MCF 10A (cell line): Measurements from ENCODE around the gene ABCC4. TPM values are rescaled to one million over a fixed set of nuclear protein-coding genes. Genes with fewer than 3 reads are reported as not detected.

Source experiments
- BruUV-seq: library from RNA; stranded (reverse); fragments of 400-500 nt; replicated peaks from 2 replicates; lab custom pipeline; 2021; lab: Mats Ljungman, UMichigan
- CTCF ChIA-PET: fragments of 300-600 bp; sonication (Branson Sonifier 250); formaldehyde crosslinking; extraction: SDS; loops from one replicate; lab custom pipeline; 2021; ENCODE audit warnings: antibody characterized with exemption, inconsistent platforms; lab: Yijun Ruan, JAX
- POLR2A ChIA-PET: fragments of 300-600, 350-650 bp; sonication (Branson Sonifier 250); formaldehyde crosslinking; extraction: SDS; loops from one replicate; lab custom pipeline; 2020; ENCODE audit warnings: antibody characterized with exemption, inconsistent platforms; lab: Yijun Ruan, JAX
- DNase-seq: peaks from one replicate; pipeline ENCODE4 v3.0.0-alpha.2; 2018; ENCODE audit not compliant: unreplicated experiment
- H3K27ac Mint-ChIP-seq: one replicate; pipeline ENCODE4 v1.8.0; 2022; ENCODE audit warnings: mild to moderate bottlenecking, low read depth, mixed read lengths; ENCODE audit not compliant: unreplicated experiment
- H3K27me3 Mint-ChIP-seq: one replicate; pipeline ENCODE4 v1.8.0; 2022; ENCODE audit warnings: mixed read lengths; ENCODE audit not compliant: insufficient read depth, unreplicated experiment
- H3K36me3 Mint-ChIP-seq: one replicate; pipeline ENCODE4 v1.8.0; 2022; ENCODE audit warnings: mild to moderate bottlenecking, moderate library complexity, mixed read lengths; ENCODE audit not compliant: insufficient read depth, unreplicated experiment
- H3K4me1 Mint-ChIP-seq: one replicate; pipeline ENCODE4 v1.8.0; 2022; ENCODE audit warnings: mixed read lengths; ENCODE audit not compliant: insufficient read depth, unreplicated experiment
- H3K4me3 Mint-ChIP-seq: one replicate; pipeline ENCODE4 v1.8.0; 2022; ENCODE audit warnings: mild to moderate bottlenecking, moderate library complexity, mixed read lengths; ENCODE audit not compliant: unreplicated experiment
- H3K9me3 Mint-ChIP-seq: one replicate; pipeline ENCODE4 v1.8.0; 2022; ENCODE audit warnings: mixed read lengths; ENCODE audit not compliant: unreplicated experiment
- intact Hi-C: fragments of 100-400 bp; cut with micrococcal nuclease; formaldehyde crosslinking; loops from 2 replicates; pipeline ENCODE4 v1.14.1; 2022
- total RNA-seq: library from RNA; stranded (reverse); gene quantifications from 2 replicates; pipeline ENCODE4 v1.2.3, GENCODE V29; 2022
- TF ChIP-seq, protein P1 (sequence below): fragments of 200-600 bp; IDR thresholded peaks from one replicate; pipeline ENCODE4 v1.8.0; 2022; ENCODE audit warnings: antibody characterized with exemption, mild to moderate bottlenecking; ENCODE audit not compliant: unreplicated experiment

The ABCC4 gene
- total RNA-seq, 1 experiment from 2014 or later = 13.9 TPM

DNA sequence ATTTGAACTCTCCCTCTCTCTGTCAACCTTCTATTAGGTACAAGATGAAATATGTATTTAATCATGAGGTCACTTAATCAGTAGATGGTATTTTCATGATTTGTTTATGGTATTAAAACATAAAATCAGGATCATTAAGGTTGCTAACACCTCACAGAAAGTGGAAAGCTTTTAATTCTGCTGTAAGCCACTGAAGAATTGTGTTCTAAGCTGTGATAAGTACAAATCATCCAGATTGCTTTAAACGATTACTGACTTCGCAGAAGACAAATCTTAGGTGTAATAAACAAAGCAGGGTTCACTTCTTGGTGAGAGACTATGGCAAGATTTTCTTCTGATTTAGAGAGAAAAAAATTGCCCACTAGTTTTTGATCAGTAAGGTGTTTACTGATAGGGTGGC is 214.5 kb downstream of the ABCC4 start:
- BruUV-seq = no TSS peak
- CTCF ChIA-PET = no interaction called here
- H3K27me3 Mint-ChIP-seq = no peaks in the 10 kb centered on the region
- DNase-seq = no peak
- H3K27ac Mint-ChIP-seq = no peak overlapping the region
- POLR2A ChIA-PET = no interaction called here
- no peak overlapping the region for H3K4me3 Mint-ChIP-seq
- H3K9me3 Mint-ChIP-seq = no peaks in the 10 kb centered on the region
- H3K36me3 Mint-ChIP-seq = no peaks in the 10 kb centered on the region
- TF ChIP-seq, protein P1, sequence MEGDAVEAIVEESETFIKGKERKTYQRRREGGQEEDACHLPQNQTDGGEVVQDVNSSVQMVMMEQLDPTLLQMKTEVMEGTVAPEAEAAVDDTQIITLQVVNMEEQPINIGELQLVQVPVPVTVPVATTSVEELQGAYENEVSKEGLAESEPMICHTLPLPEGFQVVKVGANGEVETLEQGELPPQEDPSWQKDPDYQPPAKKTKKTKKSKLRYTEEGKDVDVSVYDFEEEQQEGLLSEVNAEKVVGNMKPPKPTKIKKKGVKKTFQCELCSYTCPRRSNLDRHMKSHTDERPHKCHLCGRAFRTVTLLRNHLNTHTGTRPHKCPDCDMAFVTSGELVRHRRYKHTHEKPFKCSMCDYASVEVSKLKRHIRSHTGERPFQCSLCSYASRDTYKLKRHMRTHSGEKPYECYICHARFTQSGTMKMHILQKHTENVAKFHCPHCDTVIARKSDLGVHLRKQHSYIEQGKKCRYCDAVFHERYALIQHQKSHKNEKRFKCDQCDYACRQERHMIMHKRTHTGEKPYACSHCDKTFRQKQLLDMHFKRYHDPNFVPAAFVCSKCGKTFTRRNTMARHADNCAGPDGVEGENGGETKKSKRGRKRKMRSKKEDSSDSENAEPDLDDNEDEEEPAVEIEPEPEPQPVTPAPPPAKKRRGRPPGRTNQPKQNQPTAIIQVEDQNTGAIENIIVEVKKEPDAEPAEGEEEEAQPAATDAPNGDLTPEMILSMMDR = no peak
- intact Hi-C loops = no loop called here
- H3K4me1 Mint-ChIP-seq = peaks cover 6% of the 10 kb centered on the region

DNA sequence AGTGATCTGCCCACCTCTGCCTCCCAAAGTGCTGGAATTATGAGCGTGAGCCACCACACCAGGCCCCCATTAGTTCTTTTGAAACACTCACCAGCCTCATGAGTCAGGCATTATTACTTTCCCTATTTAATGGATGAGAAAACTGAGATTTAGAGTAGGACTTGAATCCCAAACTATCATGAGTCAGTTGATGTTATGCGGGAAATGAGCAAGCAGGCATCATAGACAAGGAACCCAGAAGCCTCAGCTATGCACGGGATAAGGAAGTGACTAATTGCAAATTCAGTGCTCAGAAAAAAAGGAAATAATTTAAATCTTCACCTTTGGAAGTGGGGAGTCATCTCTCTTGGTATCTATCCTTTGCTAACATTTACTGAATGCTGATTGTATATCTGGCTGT is 217.5 kb downstream of the ABCC4 start:
- ChIA-PET POLR2A (no interaction called here), CTCF (no interaction called here)
- H3K27ac Mint-ChIP-seq = no peak overlapping the region
- H3K36me3 Mint-ChIP-seq = no peaks in the 10 kb centered on the region
- TF ChIP-seq, protein P1 = no peak
- DNase-seq = peak; percentile 30
- no TSS peak for BruUV-seq
- no peaks in the 10 kb centered on the region for H3K27me3 Mint-ChIP-seq
- no peak overlapping the region for H3K4me3 Mint-ChIP-seq
- intact Hi-C loops = no loop called here
- H3K4me1 Mint-ChIP-seq = peaks cover 6% of the 10 kb centered on the region
- H3K9me3 Mint-ChIP-seq = no peaks in the 10 kb centered on the region

DNA sequence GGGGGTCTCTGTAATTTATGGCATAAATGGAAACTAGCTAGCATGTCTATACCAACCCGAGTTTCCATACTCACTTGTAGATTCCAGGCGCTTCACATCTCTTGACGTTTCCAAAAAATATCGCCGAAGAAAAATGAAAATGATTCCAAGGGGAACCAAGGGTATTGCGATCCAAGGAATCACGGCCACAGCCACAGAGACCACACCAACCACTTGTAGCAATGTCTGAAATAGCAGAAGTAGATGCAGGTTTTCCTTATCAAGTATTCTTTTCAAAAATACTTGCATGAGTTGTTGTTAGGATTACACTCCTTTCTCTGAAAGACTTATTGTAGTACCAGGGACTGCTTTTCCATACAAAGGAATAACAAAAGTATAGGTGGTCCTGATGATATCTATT is 218.2 kb downstream of the ABCC4 start:
- no peak for DNase-seq
- Mint-ChIP-seq H3K4me1 (peaks cover 5% of the 10 kb centered on the region), H3K36me3 (no peaks in the 10 kb centered on the region), H3K27ac (no peak overlapping the region), H3K4me3 (no peak overlapping the region), H3K27me3 (no peaks in the 10 kb centered on the region), H3K9me3 (no peaks in the 10 kb centered on the region)
- BruUV-seq = no TSS peak
- TF ChIP-seq, protein P1 = no peak
- ChIA-PET CTCF (no interaction called here), POLR2A (interaction anchor here (0.7 kb wide), 1 partner anchor 39 kb away, joined by 3 read pairs; no protein-coding TSS in a partner anchor)
- intact Hi-C loops = no loop called here

DNA sequence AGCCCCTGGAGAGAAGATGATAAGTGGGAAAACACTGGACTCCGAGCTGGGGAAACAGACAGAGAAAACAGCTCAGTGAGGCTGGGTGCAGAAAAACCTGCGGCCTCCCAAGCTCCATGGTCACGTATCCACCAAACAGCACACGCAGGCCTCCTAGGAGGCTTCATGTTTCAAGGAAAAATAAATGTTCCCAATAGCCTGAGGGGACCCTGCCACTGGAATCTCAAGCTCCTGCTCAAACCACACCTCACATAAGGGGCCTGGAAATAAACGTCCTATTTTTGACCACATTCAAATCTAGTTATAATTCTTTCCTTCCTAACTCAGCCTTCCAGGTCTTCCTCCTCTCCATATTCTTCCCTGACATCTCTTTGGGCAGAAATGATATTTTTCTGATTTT is 225.7 kb downstream of the ABCC4 start:
- DNase-seq = no peak
- intact Hi-C loops = no loop called here
- no peaks in the 10 kb centered on the region for H3K36me3 Mint-ChIP-seq
- TF ChIP-seq, protein P1 = no peak
- no peaks in the 10 kb centered on the region for H3K27me3 Mint-ChIP-seq
- ChIA-PET CTCF (no interaction called here), POLR2A (no interaction called here)
- H3K4me1 Mint-ChIP-seq = no peaks in the 10 kb centered on the region
- no peak overlapping the region for H3K27ac Mint-ChIP-seq
- no peaks in the 10 kb centered on the region for H3K9me3 Mint-ChIP-seq
- H3K4me3 Mint-ChIP-seq = no peak overlapping the region
- BruUV-seq = no TSS peak
